H9 (cell line): Measurements from ENCODE around the gene MAGEB6B. TPM values are rescaled to one million over a fixed set of nuclear protein-coding genes. Genes with fewer than 3 reads are reported as not detected.

Source experiments
- DNase-seq: peaks from one replicate; pipeline ENCODE4 v3.0.0-alpha.2; 2017
- H2AFZ ChIP-seq: one replicate; pipeline ENCODE4 v1.6.1; 2013; ENCODE audit warnings: mild to moderate bottlenecking, low read length, control low read depth, moderate library complexity
- H2AK5ac ChIP-seq: 2 replicates; pipeline ENCODE4 v1.6.1; 2013; ENCODE audit warnings: low read length, control low read depth, mixed read lengths; ENCODE audit not compliant: insufficient read length
- H2BK120ac ChIP-seq: one replicate; pipeline ENCODE4 v1.6.1; 2013; ENCODE audit warnings: low read depth, mild to moderate bottlenecking, low read length, control low read depth, inconsistent platforms; ENCODE audit not compliant: poor library complexity, severe bottlenecking
- H2BK12ac ChIP-seq: 2 replicates; pipeline ENCODE4 v1.6.1; 2013; ENCODE audit warnings: low read length, control low read depth, mixed read lengths, low read depth; ENCODE audit not compliant: insufficient read length
- H2BK15ac ChIP-seq: 2 replicates; pipeline ENCODE4 v1.6.1; 2013; ENCODE audit warnings: low read depth, low read length, control low read depth
- H2BK20ac ChIP-seq: one replicate; pipeline ENCODE4 v1.6.1; 2013; ENCODE audit warnings: low read depth, mild to moderate bottlenecking, low read length, control low read depth, inconsistent platforms; ENCODE audit not compliant: poor library complexity, severe bottlenecking
- H2BK5ac ChIP-seq: 2 replicates; pipeline ENCODE4 v1.6.1; 2013; ENCODE audit warnings: low read length, control low read depth, mixed read lengths; ENCODE audit not compliant: insufficient read length
- H3K14ac ChIP-seq: 2 replicates; pipeline ENCODE4 v1.6.1; 2013; ENCODE audit warnings: low read length, control low read depth; ENCODE audit not compliant: insufficient read depth
- H3K18ac ChIP-seq: 2 replicates; pipeline ENCODE4 v1.6.1; 2013; ENCODE audit warnings: low read depth, mild to moderate bottlenecking, mixed read lengths, low read length, control low read depth; ENCODE audit not compliant: insufficient read length
- H3K23ac ChIP-seq: 2 replicates; pipeline ENCODE4 v1.6.1; 2013; ENCODE audit warnings: low read length, control low read depth, mixed read lengths, low read depth; ENCODE audit not compliant: insufficient read length
- H3K23me2 ChIP-seq: 2 replicates; pipeline ENCODE4 v1.6.1; 2013; ENCODE audit warnings: low read depth, mild to moderate bottlenecking, mixed read lengths, low read length, control low read depth; ENCODE audit not compliant: insufficient read length, poor library complexity, severe bottlenecking
- H3K27ac ChIP-seq: 2 replicates; pipeline ENCODE4 v1.5.1; 2013; ENCODE audit warnings: low read length, control low read depth, mixed read lengths, low read depth; ENCODE audit not compliant: insufficient read length
- H3K27me3 ChIP-seq: 2 replicates; pipeline ENCODE4 v1.6.1; 2013; ENCODE audit warnings: low read length, control low read depth, inconsistent platforms; ENCODE audit not compliant: insufficient read depth
- H3K4ac ChIP-seq: 2 replicates; pipeline ENCODE4 v1.6.1; 2013; ENCODE audit warnings: low read depth, mild to moderate bottlenecking, control low read depth, inconsistent platforms, low read length, moderate library complexity
- H3K4me1 ChIP-seq: 2 replicates; pipeline ENCODE4 v1.6.1; 2013; ENCODE audit warnings: low read length, control low read depth, inconsistent platforms; ENCODE audit not compliant: insufficient read depth
- H3K4me2 ChIP-seq: 2 replicates; pipeline ENCODE4 v1.6.1; 2013; ENCODE audit warnings: low read length, control low read depth, mixed read lengths; ENCODE audit not compliant: insufficient read length, insufficient read depth
- H3K56ac ChIP-seq: 2 replicates; pipeline ENCODE4 v1.6.1; 2013; ENCODE audit warnings: low read depth, mild to moderate bottlenecking, mixed read lengths, low read length, control low read depth; ENCODE audit not compliant: insufficient read length
- H3K79me1 ChIP-seq: 2 replicates; pipeline ENCODE4 v1.6.1; 2013; ENCODE audit warnings: low read depth, mild to moderate bottlenecking, moderate library complexity, low read length, control low read depth, inconsistent platforms; ENCODE audit not compliant: insufficient read depth, poor library complexity, severe bottlenecking
- H3K79me2 ChIP-seq: 2 replicates; pipeline ENCODE4 v1.6.1; 2013; ENCODE audit warnings: low read length, control low read depth, inconsistent platforms; ENCODE audit not compliant: insufficient read depth
- H3K9ac ChIP-seq: 2 replicates; pipeline ENCODE4 v1.6.1; 2013; ENCODE audit warnings: low read length, control low read depth, mixed read lengths; ENCODE audit not compliant: insufficient read length; ENCODE audit errors: extremely low read depth
- H3K9me3 ChIP-seq: one replicate; pipeline ENCODE4 v1.6.1; 2013; ENCODE audit warnings: low read depth, low read length, inconsistent platforms; ENCODE audit not compliant: control insufficient read depth
- H3T11ph ChIP-seq: one replicate; pipeline ENCODE4 v1.6.1; 2013; ENCODE audit warnings: mild to moderate bottlenecking, low read length, control low read depth, inconsistent platforms
- H4K20me1 ChIP-seq: one replicate; pipeline ENCODE4 v1.6.1; 2013; ENCODE audit not compliant: control insufficient read depth, insufficient read length, insufficient read depth
- H4K5ac ChIP-seq: 2 replicates; pipeline ENCODE4 v1.6.1; 2013; ENCODE audit warnings: low read depth, mild to moderate bottlenecking, mixed read lengths, low read length, control low read depth; ENCODE audit not compliant: insufficient read length
- H4K8ac ChIP-seq: replicated peaks from 2 replicates; pipeline ENCODE4 v1.6.1; 2013; ENCODE audit warnings: low read length, control low read depth, mixed read lengths, low read depth; ENCODE audit not compliant: insufficient read length
- H4K91ac ChIP-seq: 2 replicates; pipeline ENCODE4 v1.6.1; 2013; ENCODE audit warnings: low read depth, mild to moderate bottlenecking, moderate library complexity, mixed read lengths, low read length, control low read depth; ENCODE audit not compliant: insufficient read length
- H3K27ac Mint-ChIP-seq, 3 experiments: 2 replicates in 2 of 3; 3 replicates in 1 of 3; pipeline ENCODE4 v1.8.0; 2020 to 2021; ENCODE audit warnings: mixed read lengths in 3 of 3, mild to moderate bottlenecking in 1 of 3, moderate library complexity in 1 of 3
- H3K27me3 Mint-ChIP-seq: 2 replicates; pipeline ENCODE4 v1.8.0; 2021; ENCODE audit warnings: low read depth, mild to moderate bottlenecking, moderate library complexity, mixed read lengths
- H3K36me3 Mint-ChIP-seq, 3 experiments: 2 replicates in 2 of 3; 3 replicates in 1 of 3; pipeline ENCODE4 v1.8.0; 2020 to 2021; ENCODE audit warnings: low read depth in 3 of 3, mixed read lengths in 3 of 3; ENCODE audit not compliant: insufficient read depth in 1 of 3
- H3K4me1 Mint-ChIP-seq, 2 experiments: 2 replicates each; pipeline ENCODE4 v1.8.0; 2020; ENCODE audit warnings: mixed read lengths in 2 of 2
- H3K4me3 Mint-ChIP-seq, 2 experiments: 2 replicates in 1 of 2; 3 replicates in 1 of 2; pipeline ENCODE4 v1.8.0; 2020 to 2021; ENCODE audit warnings: mild to moderate bottlenecking in 2 of 2, mixed read lengths in 2 of 2, moderate library complexity in 1 of 2
- H3K9me3 Mint-ChIP-seq, 2 experiments: 2 replicates in 1 of 2; 3 replicates in 1 of 2; pipeline ENCODE4 v1.8.0; 2020; ENCODE audit warnings: mild to moderate bottlenecking in 2 of 2, mixed read lengths in 2 of 2, moderate library complexity in 1 of 2
- CTCF ChIP-seq: fragments of 200-600 bp; sonication (generic); conservative IDR thresholded peaks from 3 replicates; pipeline ENCODE4 v1.8.0; 2021; ENCODE audit warnings: antibody characterized with exemption, mild to moderate bottlenecking
- WGBS: extraction: QIAGEN DNeasy Blood & Tissue Kit; methylation state at CpG from one replicate; pipeline ENCODE4 v1.1.7; 2013; ENCODE audit warnings: missing lambda C conversion rate, low lambda C conversion rate, mixed read lengths; ENCODE audit not compliant: insufficient read length; ENCODE audit errors: extremely low coverage; 5-methylcytosine and 5-hydroxymethylcytosine counted together
- total RNA-seq: library from RNA; stranded (reverse); gene quantifications from 2 replicates; pipeline ENCODE4 v1.2.1, GENCODE V29; 2021

Gene MAGEB6B
- total RNA-seq, 1 experiment from 2014 or later, result not detected

GRCh38 chrX:26192204-26192603 is 31.8 kb downstream of the MAGEB6B start, which contains the start of gene MAGEB6:
MAGEB6 (plus strand) TSS chrX:26192440; CDS start chrX:26193847, 1,407 bp downstream.
- Histone ChIP-seq H3K23ac (no peak within 1 kb of the TSS), H3K27ac (no peak within 1 kb of the TSS), H2BK20ac (no peak within 1 kb of the TSS), H3K23me2 (no peaks in the 10 kb centered on the region), H4K91ac (no peak within 1 kb of the TSS), H2BK15ac (no peak within 1 kb of the TSS), H3K27me3 (no peaks in the 10 kb centered on the region), H3K56ac (no peak within 1 kb of the TSS), H3K9me3 (peaks cover 4% of the 10 kb centered on the region), H2BK5ac (no peak within 1 kb of the TSS), H4K5ac (no peak within 1 kb of the TSS), H2BK12ac (no peak within 1 kb of the TSS), H3K4me1 (no peaks in the 10 kb centered on the region), H3K14ac (no peak within 1 kb of the TSS), H3K4me2 (no peak within 1 kb of the TSS), H3K9ac (no peak within 1 kb of the TSS), H4K8ac (no peak within 1 kb of the TSS), H2AK5ac (no peak within 1 kb of the TSS), H3K4ac (no peak within 1 kb of the TSS), H2BK120ac (no peak within 1 kb of the TSS), H4K20me1 (no peaks in the 10 kb centered on the region), H3K18ac (no peak within 1 kb of the TSS), H3K79me2 (no peaks in the 10 kb centered on the region), H3T11ph (no peak within 1 kb of the TSS), H3K79me1 (no peaks in the 10 kb centered on the region), H2AFZ (no peak within 1 kb of the TSS)
- Mint-ChIP-seq H3K4me1 (no peaks in the 10 kb centered on the region), H3K36me3 (peaks cover 0 to 10% (median 4%) of the 10 kb centered on the region in 3 experiments; a peak in 2 of 7 replicates), H3K4me3 (no peak within 1 kb of the TSS), H3K27me3 (no peaks in the 10 kb centered on the region; the same call in 1 of the 2 replicates), H3K9me3 (peaks cover 56 to 59% of the 10 kb centered on the region in 2 experiments), H3K27ac (no peak within 1 kb of the TSS; a peak in 1 of 7 replicates)
- TF ChIP-seq CTCF, result peak; percentile 20; the same call in 1 of the 3 replicates
- peak; percentile 26 for DNase-seq
- no CpG with 5 or more reads among the region's 17 CpGs for WGBS
